H1 (cell line): Measurements from ENCODE around the gene LYPD6B. TPM values are rescaled to one million over a fixed set of nuclear protein-coding genes. Genes with fewer than 3 reads are reported as not detected.

Source experiments
- BRCA1 ChIP-seq: IDR thresholded peaks from 2 replicates; pipeline ENCODE4 v1.6.1; 2012; ENCODE audit warnings: low read depth, low read length, improper control_type of control experiment
- CTBP2 ChIP-seq: IDR thresholded peaks from 2 replicates; pipeline ENCODE4 v1.7.0; 2011; ENCODE audit warnings: borderline replicate concordance, mild to moderate bottlenecking, moderate library complexity, mixed read lengths, low read length; ENCODE audit not compliant: insufficient read depth, insufficient read length
- SAP30 ChIP-seq: fragments of 300-600 bp; sonication (generic); IDR thresholded peaks from 2 replicates; pipeline ENCODE4 v1.7.1; 2012; ENCODE audit warnings: low read length, moderate library complexity, mild to moderate bottlenecking, inconsistent platforms; ENCODE audit not compliant: insufficient read depth, insufficient replicate concordance
- TAF1 ChIP-seq: IDR thresholded peaks from 2 replicates; pipeline ENCODE4 v1.6.1; 2011; ENCODE audit warnings: mild to moderate bottlenecking, low read depth, low read length
- polyA plus RNA-seq, 7 experiments: library from polyadenylated mRNA; depleted of rRNA in 3 of 7; stranded (reverse) in 5 of 7; unstranded in 2 of 7; fragments of >200 nt in 5 of 7; fragments of 200-250 nt in 2 of 7; gene quantifications; 1 replicate in 5 of 7; 2 replicates in 1 of 7; 4 replicates in 1 of 7; pipeline versions ENCODE4 v1.2.1 to v1.2.3, GENCODE V29; 2011 to 2013; ENCODE audit warnings: missing spikeins in 2 of 7, mixed read lengths in 2 of 7
- total RNA-seq: library from RNA; stranded (reverse); fragmentation: NEBNext Ultra II Directional; extraction: Animal tissue kit (Norgen Biotek cat#: 25700); gene quantifications from 2 replicates; pipeline ENCODE4 v1.2.1, GENCODE V29; 2021

Gene LYPD6B
- total and polyA plus RNA-seq, 2 of the 8 experiments (the other 6 are each of a cell fraction or from before 2014, with no cell fraction given): 2.2 to 3.5 TPM

GRCh38 chr2:149075853-149076252 is 37.4 kb downstream of the LYPD6B start (continued):
- TF ChIP-seq TAF1 (no peak), SAP30 (no peak), BRCA1 (no peak), CTBP2 (no peak)
